ENCODE measurements around the gene EP400. TPM values are rescaled to one million over a fixed set of nuclear protein-coding genes. Genes with fewer than 3 reads are reported as not detected.
"Not testable (repeated sequence)": the region's sequence is repeated elsewhere in the genome, so short reads cannot be mapped to it uniquely, and the experiment has no call there.

The EP400 gene
- total RNA-seq, 4 donors from 2014 or later: 12.6 to 28.0 (median 22.8) TPM

GRCh38 chr12:132095520-132096409 is 146.0 kb downstream of the EP400 start:
- 83 to 94% methylated on average over 6 to 7 of the region's 11 CpGs for WGBS, 2 donors (ENCODE audit: low coverage in 1 of 2)
- H3K9me3 ChIP-seq: no peaks in the 10 kb centered on the region
- H3K36me3 ChIP-seq: peaks cover 0 to 53% of the 10 kb centered on the region in 2 donors
- H3K4me3 ChIP-seq: no peak overlapping the region
- no peaks in the 10 kb centered on the region for H3K4me1 ChIP-seq
- TF ChIP-seq POLR2A (IDR thresholded peaks at IDR 0.05): no peak
- no peak for TF ChIP-seq CTCF (IDR thresholded peaks at IDR 0.05)
- no peak for TF ChIP-seq EP300 (IDR thresholded peaks at IDR 0.05)
- no peak for TF ChIP-seq POLR2AphosphoS5 (IDR thresholded peaks at IDR 0.05)
- no peak for ATAC-seq
- H3K27ac ChIP-seq: no peak overlapping the region
- no peaks in the 10 kb centered on the region for H3K27me3 ChIP-seq

GRCh38 chr12:132099739-132100138 is 150.0 kb downstream of the EP400 start:
- H3K4me3 ChIP-seq: no peak overlapping the region
- no peaks in the 10 kb centered on the region for H3K9me3 ChIP-seq
- no peak for ATAC-seq
- no peak overlapping the region for H3K27ac ChIP-seq
- 60 to 93% methylated on average over 1 to 3 of the region's 12 CpGs for WGBS, 2 donors (ENCODE audit: low coverage in 1 of 2)
- no peaks in the 10 kb centered on the region for H3K4me1 ChIP-seq
- TF ChIP-seq POLR2A (IDR thresholded peaks at IDR 0.05) (no peak), CTCF (IDR thresholded peaks at IDR 0.05) (no peak), POLR2AphosphoS5 (IDR thresholded peaks at IDR 0.05) (no peak), EP300 (IDR thresholded peaks at IDR 0.05) (no peak)
- no peaks in the 10 kb centered on the region for H3K27me3 ChIP-seq
- H3K36me3 ChIP-seq: peaks cover 0 to 48% of the 10 kb centered on the region in 2 donors

- WGBS, 2 donors (ENCODE audit: low coverage in 1 of 2): 100% methylated on average over 1 of the region's 13 CpGs; no CpG with 5 or more reads in 1 of the 2 donors
- H3K27me3 ChIP-seq: no peaks in the 10 kb centered on the region
- no peak overlapping the region for H3K27ac ChIP-seq
- no peak for TF ChIP-seq POLR2AphosphoS5 (IDR thresholded peaks at IDR 0.05)
- TF ChIP-seq POLR2A (IDR thresholded peaks at IDR 0.05): no peak
- no peak for TF ChIP-seq EP300 (IDR thresholded peaks at IDR 0.05)
- no peak for TF ChIP-seq CTCF (IDR thresholded peaks at IDR 0.05)
- H3K9me3 ChIP-seq: no peaks in the 10 kb centered on the region
- H3K4me1 ChIP-seq: no peaks in the 10 kb centered on the region
- no peak for ATAC-seq
- H3K36me3 ChIP-seq: peaks cover 0 to 55% of the 10 kb centered on the region in 2 donors
- no peak overlapping the region for H3K4me3 ChIP-seq
These were observed 150.7 kb downstream of the EP400 start for GRCh38 chr12:132100306-132101065.

- Histone ChIP-seq H3K27ac (no peak overlapping the region), H3K9me3 (no peaks in the 10 kb centered on the region), H3K36me3 (peaks cover 0 to 61% of the 10 kb centered on the region in 2 donors), H3K4me3 (no peak overlapping the region), H3K27me3 (no peaks in the 10 kb centered on the region), H3K4me1 (no peaks in the 10 kb centered on the region)
- 86 to 95% methylated on average over 3 to 5 of the region's 9 CpGs for WGBS, 2 donors (ENCODE audit: low coverage in 1 of 2)
- no peak for TF ChIP-seq POLR2A (IDR thresholded peaks at IDR 0.05)
- no peak for TF ChIP-seq EP300 (IDR thresholded peaks at IDR 0.05)
- no peak for TF ChIP-seq POLR2AphosphoS5 (IDR thresholded peaks at IDR 0.05)
- TF ChIP-seq CTCF (IDR thresholded peaks at IDR 0.05): no peak
- no peak for ATAC-seq
These were observed 152.6 kb downstream of the EP400 start for GRCh38 chr12:132102297-132102696.

- not testable (repeated sequence) for ATAC-seq, H3K27ac ChIP-seq, H3K4me1 ChIP-seq, H3K9me3 ChIP-seq, H3K27me3 ChIP-seq, H3K4me3 ChIP-seq
- H3K36me3 ChIP-seq: peaks cover 0 to 62% of the 10 kb centered on the region in 2 donors
- WGBS, 2 donors (ENCODE audit: low coverage in 1 of 2): 76 to 81% methylated on average over 12 to 14 of the region's 14 CpGs
These were observed 153.3 kb downstream of the EP400 start for GRCh38 chr12:132103072-132103471.

Measured in gastroesophageal sphincter (tissue), 4 donors.